Heart right ventricle (tissue), 16 donors: ENCODE data around the gene IQCK. TPM values are rescaled to one million over a fixed set of nuclear protein-coding genes. Genes with fewer than 3 reads are reported as not detected.

Experiments
- ATAC-seq, 8 donors: fragments of 200-7000 bp; cut with Tn5 transposase; one replicate each; pipeline ENCODE4 v1.9.1; 2020; ENCODE audit warnings: mild to moderate bottlenecking in 8 of 8, moderate library complexity in 8 of 8, moderate number of reproducible peaks in 1 of 8
- DNase-seq, 2 donors: peaks; one replicate each; pipeline ENCODE4 v3.0.0-alpha.2; 2020
- H3K27ac ChIP-seq, 10 donors: fragments of 200-600 bp; sonication (generic) in 2 of 10; one replicate each; pipeline versions ENCODE4 v1.5.0 to v1.8.0; 2020 to 2022; ENCODE audit warnings: mild to moderate bottlenecking in 3 of 10
- H3K27me3 ChIP-seq, 7 donors: fragments of 200-600 bp; one replicate each; pipeline ENCODE4 v1.8.0; 2021 to 2022; ENCODE audit warnings: mild to moderate bottlenecking in 2 of 7
- H3K36me3 ChIP-seq, 9 donors: fragments of 200-600 bp; sonication (generic) in 1 of 9; one replicate each; pipeline versions ENCODE4 v1.5.0 to v1.8.0; 2020 to 2022; ENCODE audit warnings: mild to moderate bottlenecking in 2 of 9
- H3K4me1 ChIP-seq, 9 donors: fragments of 200-600 bp; sonication (generic) in 1 of 9; one replicate each; pipeline versions ENCODE4 v1.5.0 to v1.8.0; 2020 to 2022; ENCODE audit warnings: mild to moderate bottlenecking in 4 of 9
- H3K4me3 ChIP-seq, 10 donors: fragments of 200-600 bp; sonication (generic) in 2 of 10; one replicate each; pipeline versions ENCODE4 v1.5.0 to v1.8.0; 2020 to 2022; ENCODE audit warnings: mild to moderate bottlenecking in 7 of 10, moderate library complexity in 2 of 10
- H3K9me3 ChIP-seq, 11 donors: fragments of 200-600 bp in 10 of 11; sonication (generic) in 2 of 11; one replicate each; pipeline versions ENCODE4 v1.5.0 to v1.8.0; 2013 to 2022; ENCODE audit warnings: mild to moderate bottlenecking in 2 of 11, control low read depth in 1 of 11, moderate library complexity in 1 of 11
- CTCF ChIP-seq, 9 donors: fragments of 200-600 bp; sonication (generic) in 2 of 9; IDR thresholded peaks; one replicate each; pipeline versions ENCODE4 v1.5.0 to v1.8.0; 2021 to 2022; ENCODE audit warnings: antibody characterized with exemption in 9 of 9, mild to moderate bottlenecking in 5 of 9, moderate library complexity in 1 of 9
- WGBS, 2 donors: extraction: QIAGEN DNeasy Blood & Tissue Kit; methylation state at CpG; one replicate each; pipeline ENCODE4 v1.1.7; 2013; ENCODE audit warnings: inconsistent platforms in 1 of 2; 5-methylcytosine and 5-hydroxymethylcytosine counted together
- intact Hi-C, 10 donors: fragments of 100-400 bp; cut with DNase I; formaldehyde crosslinking; loops; one replicate each; pipeline versions ENCODE4 v1.11.1 to v1.14.2; 2022
- polyA plus RNA-seq, 2 donors: library from polyadenylated mRNA; stranded (reverse); fragments of 200-250 nt; gene quantifications; one replicate each; pipeline ENCODE4 v1.2.3, GENCODE V29; 2013
- total RNA-seq, 10 donors: library from RNA; stranded (reverse); fragmentation: NEBNext Ultra II Directional in 3 of 10; extraction: Animal tissue kit (Norgen Biotek cat#: 25700) in 3 of 10; gene quantifications; one replicate each; pipeline versions ENCODE4 v1.2.1 to v1.2.4, GENCODE V29; 2021 to 2023
- donor health status: Arrhythmogenic right ventricular cardiomyopathy.
- donor health status: ischemic (EF 13 %, LVEDD 7.1; RV severe dilation, severe dysfunction).
- donor health status: healthy with polysubstance abuse.
- donor health status: DM: no; HTN: yes; CAD: no.
- donor health status: DM: no; HTN: no; CAD: no.
- donor health status: ischemic (EF 25% LVEDD 6.9; RV normal size, moderate dysfunction).
- donor health status: ischemic (EF 25% LVEDD 5.7; RV mildly dilated, moderate dysfunction).
- donor health status: healthy.
- donor health status: DM: yes; HTN: yes; CAD: no.
- donor health status: Ischemic cardiomyopathy.
- donor health status: ischemic (EF 35%, LVEDD 5.7; RV mildly dilated, moderate dysfunction).
- donor health status: nonischemic (EF 11% LVEDD 7.7; RV severe dilation, severe dysfunction).
- donor health status: DM: yes; HTN: yes; CAD: no.
- donor health status: PGD.
- donor health status: ischemic (EF 29% LVEDD 5.4; RV normal size, mild dysfunction).
- donor health status: nonischemic (EF 23%, LVEDD 6.1; RV moderate dilation, normal function).

The IQCK gene
- total and polyA plus RNA-seq, 12 donors = 5.5 to 11.7 (median 7.4) TPM

DNA sequence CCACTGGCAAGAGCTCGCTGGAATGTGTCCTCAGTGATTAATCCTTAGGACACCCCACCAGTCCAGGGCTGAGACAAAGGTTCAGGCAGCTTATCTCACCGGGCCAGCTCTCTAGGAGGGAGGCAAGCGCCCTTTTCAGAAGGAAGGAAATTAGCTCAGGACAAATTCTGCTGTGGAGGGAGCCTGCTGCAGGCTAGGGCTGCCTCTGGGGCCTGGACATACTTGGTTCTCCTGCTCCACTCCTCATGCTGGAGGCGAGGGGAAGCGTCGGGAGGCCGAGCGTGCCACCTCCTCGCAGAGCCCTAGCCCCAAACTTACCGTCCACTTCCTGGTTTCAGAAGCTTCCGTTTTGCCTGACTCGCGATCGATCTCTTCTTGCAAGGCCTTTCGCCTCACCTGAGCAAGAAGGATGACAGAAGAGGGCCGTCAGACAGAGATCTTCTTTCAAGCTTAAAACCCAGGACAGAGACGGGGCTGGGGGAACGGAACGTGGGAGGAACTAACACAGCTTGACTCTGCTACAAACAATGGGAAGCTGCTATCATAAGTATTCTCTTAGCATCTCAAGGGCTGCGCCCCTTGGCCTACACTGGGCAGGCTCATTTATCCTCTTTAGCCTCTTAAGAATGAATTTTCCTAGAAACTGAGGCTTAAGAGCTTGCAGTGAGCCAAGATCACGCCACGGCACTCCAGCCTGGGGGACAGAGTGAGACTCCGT, 7.7 kb upstream of the IQCK start:
- no peak for TF ChIP-seq CTCF (IDR thresholded peaks at IDR 0.05)
- Histone ChIP-seq H3K27me3 (no peaks in the 10 kb centered on the region), H3K4me1 (peaks cover 0 to 47% (median 28%) of the 10 kb centered on the region in 9 donors), H3K4me3 (peak overlapping the region in 2 of 10 donors; percentile 0 to 9), H3K27ac (peak overlapping the region; percentile 52 to 87 (median 76)), H3K36me3 (peaks cover 0 to 75% (median 7%) of the 10 kb centered on the region in 9 donors), H3K9me3 (no peaks in the 10 kb centered on the region)
- DNase-seq (no peak), ATAC-seq (peak; percentile 43 to 83 (median 70))
- intact Hi-C loops = loop anchor here in 3 of 10 donors (5.0 to 10.0 kb wide), 3 partner anchors 66 to 174 kb away; partner anchors contain the start of gene GPRC5B (in 1 of the 3)
- 67 to 69% methylated on average over 23 of the region's 23 CpGs for WGBS, 2 donors

- 61 to 65% methylated on average over 13 of the region's 13 CpGs for WGBS, 2 donors
- peaks cover 0 to 68% (median 7%) of the 10 kb centered on the region in 9 donors for H3K36me3 ChIP-seq
Observed at GRCh38 chr16:19710991-19711545, 7.0 kb upstream of the IQCK start.

GRCh38 chr16:19711643-19712042, 6.4 kb upstream of the IQCK start:
- ATAC-seq = no peak
- 90 to 97% methylated on average over 12 of the region's 12 CpGs for WGBS, 2 donors
- intact Hi-C loops = loop anchor here in 3 of 10 donors (5.0 to 10.0 kb wide), 3 partner anchors 67 to 173 kb away; partner anchors contain the start of gene GPRC5B (in 1 of the 3)
- H3K36me3 ChIP-seq = peaks cover 0 to 62% (median 7%) of the 10 kb centered on the region in 9 donors
- H3K4me3 ChIP-seq = no peak overlapping the region
- peaks cover 0 to 55% (median 37%) of the 10 kb centered on the region in 9 donors for H3K4me1 ChIP-seq
- peak overlapping the region in 9 of 10 donors; percentile 52 to 87 (median 76) for H3K27ac ChIP-seq
- no peak for DNase-seq
- H3K9me3 ChIP-seq = no peaks in the 10 kb centered on the region
- TF ChIP-seq CTCF (IDR thresholded peaks at IDR 0.05) = no peak
- H3K27me3 ChIP-seq = no peaks in the 10 kb centered on the region

More at GRCh38 chr16:19710991-19711545, 7.0 kb upstream of the IQCK start:
- H3K4me1 ChIP-seq = peaks cover 0 to 49% (median 31%) of the 10 kb centered on the region in 9 donors
- intact Hi-C loops = loop anchor here in 3 of 10 donors (5.0 to 10.0 kb wide), 3 partner anchors 66 to 174 kb away; partner anchors contain the start of gene GPRC5B (in 1 of the 3)
- ATAC-seq (peak in 6 of 8 donors; percentile 4 to 31 (median 16)), DNase-seq (peak in 1 of 2 donors; percentile 28)
- no peaks in the 10 kb centered on the region for H3K27me3 ChIP-seq
- peak overlapping the region in 1 of 10 donors; percentile 9 for H3K4me3 ChIP-seq
- no peak for TF ChIP-seq CTCF (IDR thresholded peaks at IDR 0.05)
- H3K9me3 ChIP-seq = no peaks in the 10 kb centered on the region
- peak overlapping the region; percentile 52 to 87 (median 76) for H3K27ac ChIP-seq

DNA sequence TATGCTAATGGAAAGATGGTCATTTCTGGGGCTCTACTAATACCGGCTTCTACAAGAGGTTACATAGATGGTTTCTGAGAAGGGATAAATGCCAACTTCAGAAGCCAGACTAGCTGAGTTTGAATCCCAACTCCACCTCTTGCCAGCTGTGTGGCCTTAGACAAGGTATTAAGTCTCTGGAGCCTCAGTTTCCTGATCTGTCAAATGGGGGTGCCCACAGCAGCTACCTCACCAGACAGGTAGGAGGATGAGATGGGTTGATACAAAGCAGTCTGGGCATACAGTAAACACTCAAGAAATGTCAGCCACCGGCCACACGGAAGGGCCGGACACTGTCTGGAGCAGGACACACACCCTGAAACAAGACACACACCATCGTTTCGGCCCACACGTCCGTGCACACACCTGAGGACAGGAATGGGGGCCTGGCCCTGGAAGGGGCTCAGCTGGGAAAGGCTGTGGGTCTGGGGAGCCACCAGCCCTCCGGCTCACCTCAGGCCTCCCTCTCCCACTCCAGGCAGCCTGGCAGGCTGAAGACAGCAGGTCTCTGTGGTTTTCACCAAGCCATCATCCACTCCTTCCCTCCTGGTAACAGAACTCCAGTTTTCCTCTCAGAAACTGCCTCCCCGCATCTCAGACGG, 5.5 kb upstream of the IQCK start:
- peaks cover 0 to 55% (median 7%) of the 10 kb centered on the region in 9 donors for H3K36me3 ChIP-seq
- no peak overlapping the region for H3K4me3 ChIP-seq
- no peaks in the 10 kb centered on the region for H3K27me3 ChIP-seq
- H3K4me1 ChIP-seq = peaks cover 0 to 63% (median 43%) of the 10 kb centered on the region in 9 donors
- intact Hi-C loops = loop anchor here in 3 of 10 donors (5.0 to 10.0 kb wide), 3 partner anchors 68 to 172 kb away; partner anchors contain the start of gene GPRC5B (in 1 of the 3)
- peak overlapping the region in 1 of 10 donors; percentile 76 for H3K27ac ChIP-seq
- 90 to 95% methylated on average over 11 of the region's 11 CpGs for WGBS, 2 donors
- no peak for TF ChIP-seq CTCF (IDR thresholded peaks at IDR 0.05)
- H3K9me3 ChIP-seq = no peaks in the 10 kb centered on the region
- no peak for ATAC-seq
- DNase-seq = no peak
